ENCODE measurements around the gene CRYL1. TPM values are rescaled to one million over a fixed set of nuclear protein-coding genes. Genes with fewer than 3 reads are reported as not detected.

CRYL1 gene
- total and polyA plus RNA-seq, 2 donors, result 18.8 to 31.4 TPM

DNA sequence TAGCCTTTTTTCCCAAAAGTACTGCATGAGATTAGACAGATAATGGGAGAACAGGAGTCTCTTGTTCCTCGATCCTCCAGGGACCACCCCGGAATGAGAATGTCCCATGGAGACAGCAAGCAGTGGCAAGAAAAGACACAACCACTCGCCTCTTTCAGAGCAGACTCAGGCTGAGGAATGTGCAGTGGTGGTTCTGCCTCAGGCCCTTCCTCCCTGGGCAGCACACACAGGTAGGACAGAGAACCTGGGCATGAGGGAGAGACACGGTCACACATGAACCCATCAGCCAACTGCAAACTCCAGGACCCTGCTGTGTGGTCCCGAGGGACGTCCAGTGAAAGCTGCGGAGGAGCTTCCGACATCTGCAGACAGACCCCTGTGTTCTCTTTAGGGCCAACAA, 31.0 kb downstream of the CRYL1 start:
- no peak overlapping the region for H3K27ac ChIP-seq (ENCODE audit: low read depth)
- H3K4me3 ChIP-seq (ENCODE audit: low read depth, low read length), result no peak overlapping the region
- DNase-seq (ENCODE audit: extremely low spot score), result no peak
- no peaks in the 10 kb centered on the region for H3K4me1 ChIP-seq (ENCODE audit: insufficient read depth)
- H3K36me3 ChIP-seq (ENCODE audit: insufficient read depth), result no peaks in the 10 kb centered on the region
- WGBS, result 48% methylated on average over 8 of the region's 8 CpGs

DNA sequence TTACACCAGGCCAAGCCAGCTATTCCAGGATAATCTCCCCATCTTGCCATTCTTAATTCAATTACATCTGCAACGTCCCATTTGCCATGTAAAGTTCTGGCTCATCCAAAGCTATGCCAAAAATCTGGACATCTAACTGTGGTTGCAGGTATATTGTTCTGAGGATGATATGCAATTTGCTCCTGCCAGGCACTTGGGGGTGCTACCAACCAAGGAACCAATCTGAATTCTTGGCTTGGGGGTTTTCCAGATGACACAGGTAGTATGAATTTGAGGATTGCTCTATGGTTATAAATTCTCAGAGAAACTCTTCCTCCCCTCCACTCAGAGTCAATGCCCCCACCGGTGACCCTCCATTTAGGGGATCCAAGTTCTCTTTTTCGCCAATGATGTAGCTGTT, 33.0 kb downstream of the CRYL1 start:
- WGBS, result 58% methylated on average over 3 of the region's 3 CpGs
- no peaks in the 10 kb centered on the region for H3K4me1 ChIP-seq (ENCODE audit: insufficient read depth)
- DNase-seq (ENCODE audit: extremely low spot score), result no peak
- H3K27ac ChIP-seq (ENCODE audit: low read depth), result no peak overlapping the region
- no peak overlapping the region for H3K4me3 ChIP-seq (ENCODE audit: low read depth, low read length)
- no peaks in the 10 kb centered on the region for H3K36me3 ChIP-seq (ENCODE audit: insufficient read depth)

DNA sequence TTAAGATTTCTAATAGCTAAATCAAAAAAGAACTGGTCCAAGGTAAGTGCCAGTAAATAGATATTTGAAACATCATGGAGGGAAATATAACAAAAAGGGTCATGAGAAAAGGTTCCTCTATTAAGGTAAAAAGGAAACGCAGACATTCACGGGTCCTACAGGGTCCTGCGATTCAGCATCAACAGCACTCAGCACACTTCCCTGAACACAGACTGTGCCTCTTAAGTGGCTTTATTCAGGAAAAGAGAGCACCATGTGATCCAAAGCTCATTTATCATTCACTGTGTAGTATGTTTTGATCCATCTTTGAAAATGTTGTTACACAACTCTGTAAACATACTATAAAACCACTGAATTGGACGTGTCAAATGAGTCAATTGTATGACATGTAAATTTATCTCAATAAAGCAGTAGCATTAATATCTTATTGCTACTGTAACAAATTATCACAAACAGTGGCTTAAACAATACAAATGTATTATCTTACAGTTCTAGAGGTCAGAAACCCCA, 33.7 kb downstream of the CRYL1 start:
- DNase-seq (ENCODE audit: extremely low spot score), result no peak
- WGBS, result 63% methylated on average over 4 of the region's 4 CpGs
- no peaks in the 10 kb centered on the region for H3K36me3 ChIP-seq (ENCODE audit: insufficient read depth)
- H3K27ac ChIP-seq (ENCODE audit: low read depth), result no peak overlapping the region
- no peaks in the 10 kb centered on the region for H3K4me1 ChIP-seq (ENCODE audit: insufficient read depth)
- no peak overlapping the region for H3K4me3 ChIP-seq (ENCODE audit: low read depth, low read length)

DNA sequence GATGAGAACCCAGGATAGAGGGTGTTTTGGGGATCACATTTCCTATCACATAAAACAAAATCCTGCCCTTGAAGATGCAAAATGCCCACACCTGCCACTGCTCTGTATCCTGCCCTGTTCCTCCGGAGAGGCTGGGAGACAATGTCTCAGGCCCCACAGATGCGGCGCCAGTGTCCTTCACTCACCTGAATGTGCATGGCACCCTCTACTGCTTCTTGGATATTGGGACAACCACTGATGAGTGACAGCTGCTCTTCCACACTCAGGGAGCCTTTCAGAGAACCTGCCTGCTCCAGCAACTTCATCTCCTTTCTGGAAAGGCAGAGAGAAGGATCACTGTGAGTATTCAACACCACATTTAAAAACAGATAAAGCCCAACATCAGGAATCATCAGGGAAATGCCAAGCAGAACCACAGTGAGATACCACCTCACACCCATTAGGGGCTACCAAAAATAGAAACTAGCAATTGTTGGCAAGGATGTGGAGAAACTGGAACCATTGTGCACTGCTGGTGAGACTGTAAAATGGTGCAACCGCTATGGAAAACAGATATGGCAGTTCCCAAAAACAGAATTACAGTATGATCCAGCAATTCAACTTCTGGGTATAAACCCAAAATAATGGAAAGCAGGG, 36.4 kb downstream of the CRYL1 start:
- Histone ChIP-seq H3K27ac (ENCODE audit: low read depth) (no peak overlapping the region), H3K4me1 (ENCODE audit: insufficient read depth) (no peaks in the 10 kb centered on the region), H3K36me3 (ENCODE audit: insufficient read depth) (no peaks in the 10 kb centered on the region), H3K4me3 (ENCODE audit: low read depth, low read length) (no peak overlapping the region)
- no peak for DNase-seq (ENCODE audit: extremely low spot score)
- 46% methylated on average over 4 of the region's 4 CpGs for WGBS

DNA sequence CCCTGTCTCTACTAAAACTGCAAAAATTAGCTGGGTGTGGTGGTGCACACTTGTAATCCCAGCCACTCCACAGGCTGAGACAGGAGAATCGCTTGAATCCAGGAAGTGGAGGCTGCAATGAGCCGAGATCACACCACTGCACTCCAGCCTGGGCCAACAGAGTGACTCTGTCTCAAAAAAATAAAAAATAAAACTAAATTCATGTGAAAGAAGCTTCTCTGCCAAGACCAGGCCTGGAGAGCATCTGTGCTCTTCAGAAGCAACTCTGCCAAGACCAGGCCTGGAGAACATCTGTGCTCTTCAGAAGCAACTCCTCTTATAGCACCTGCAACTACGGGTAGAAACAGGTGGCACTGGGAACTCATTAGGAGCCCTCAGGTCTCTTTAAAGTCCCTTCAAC, 37.7 kb downstream of the CRYL1 start:
- DNase-seq (ENCODE audit: extremely low spot score), result no peak
- 78% methylated on average over 3 of the region's 3 CpGs for WGBS
- no peaks in the 10 kb centered on the region for H3K4me1 ChIP-seq (ENCODE audit: insufficient read depth)
- no peak overlapping the region for H3K4me3 ChIP-seq (ENCODE audit: low read depth, low read length)
- H3K27ac ChIP-seq (ENCODE audit: low read depth), result no peak overlapping the region
- no peaks in the 10 kb centered on the region for H3K36me3 ChIP-seq (ENCODE audit: insufficient read depth)

DNA sequence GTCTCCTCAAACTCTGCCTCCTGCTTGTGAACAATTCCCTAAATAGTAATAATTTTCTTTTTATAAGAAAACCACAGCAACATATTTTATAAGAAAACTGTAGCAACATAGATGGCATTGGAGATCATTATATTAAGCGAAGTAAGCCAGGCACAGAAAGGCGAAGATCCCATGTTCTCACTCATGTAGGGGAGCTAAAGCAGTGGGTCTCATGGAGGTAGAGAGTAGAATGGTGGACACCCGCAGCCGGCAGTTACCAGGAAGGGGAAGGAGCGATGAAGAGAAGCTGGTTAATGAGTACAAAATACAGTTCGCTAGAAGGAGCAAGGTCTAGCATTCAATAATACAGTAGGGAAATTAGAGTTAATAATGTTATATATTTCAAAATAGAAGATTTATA, 42.9 kb downstream of the CRYL1 start:
- Histone ChIP-seq H3K4me3 (ENCODE audit: low read depth, low read length) (no peak overlapping the region), H3K36me3 (ENCODE audit: insufficient read depth) (no peaks in the 10 kb centered on the region), H3K27ac (ENCODE audit: low read depth) (no peak overlapping the region), H3K4me1 (ENCODE audit: insufficient read depth) (no peaks in the 10 kb centered on the region)
- DNase-seq (ENCODE audit: extremely low spot score), result no peak
- WGBS, result 81% methylated on average over 6 of the region's 6 CpGs

DNA sequence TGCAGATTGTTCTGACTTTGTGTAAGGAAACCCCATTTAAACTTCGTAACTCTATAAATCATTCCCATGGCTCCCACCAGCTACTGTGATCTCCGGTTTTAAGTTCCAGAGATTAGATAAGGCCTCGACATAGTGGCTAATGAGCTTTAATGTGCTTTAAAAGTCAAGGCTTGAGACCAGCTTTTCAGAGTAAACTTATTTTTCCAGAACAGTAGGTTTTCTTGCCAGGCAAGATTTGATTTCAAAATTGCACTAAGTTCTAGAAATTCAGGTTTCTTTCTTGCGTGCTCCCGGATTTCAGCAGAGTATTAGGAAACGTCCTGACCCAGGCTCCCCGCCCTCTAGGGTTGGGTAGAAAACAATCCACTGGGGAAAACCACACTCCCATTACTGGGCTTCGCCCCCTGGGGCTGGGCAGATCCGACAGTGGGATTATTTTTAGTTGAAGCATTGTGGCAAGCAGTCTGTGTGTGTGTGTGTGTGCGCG, 43.3 kb downstream of the CRYL1 start:
- Histone ChIP-seq H3K4me3 (ENCODE audit: low read depth, low read length) (no peak overlapping the region), H3K4me1 (ENCODE audit: insufficient read depth) (no peaks in the 10 kb centered on the region), H3K36me3 (ENCODE audit: insufficient read depth) (no peaks in the 10 kb centered on the region), H3K27ac (ENCODE audit: low read depth) (no peak overlapping the region)
- DNase-seq (ENCODE audit: extremely low spot score), result no peak
- 58% methylated on average over 11 of the region's 11 CpGs for WGBS

DNA sequence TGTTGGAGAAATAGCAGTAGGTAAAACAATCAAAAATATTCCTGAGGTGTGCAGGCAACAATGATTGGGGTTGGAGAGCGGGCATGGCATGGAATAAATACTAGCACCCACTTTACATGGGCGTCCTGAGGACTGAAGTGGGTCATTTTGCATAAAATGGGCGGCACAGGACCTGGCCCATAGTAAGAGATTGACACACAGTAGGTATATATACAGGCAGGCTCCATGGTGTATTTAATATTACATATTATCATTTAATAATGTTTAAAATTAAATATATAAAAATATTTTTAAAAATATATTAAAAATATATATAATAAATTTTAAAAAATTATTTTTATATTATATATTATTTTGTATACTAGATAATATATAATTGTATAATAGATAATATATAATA, 48.3 kb downstream of the CRYL1 start:
- no peak for DNase-seq (ENCODE audit: extremely low spot score)
- no peak overlapping the region for H3K4me3 ChIP-seq (ENCODE audit: low read depth, low read length)
- 79% methylated on average over 3 of the region's 3 CpGs for WGBS
- no peak overlapping the region for H3K27ac ChIP-seq (ENCODE audit: low read depth)
- H3K36me3 ChIP-seq (ENCODE audit: insufficient read depth), result no peaks in the 10 kb centered on the region
- H3K4me1 ChIP-seq (ENCODE audit: insufficient read depth), result no peaks in the 10 kb centered on the region

DNA sequence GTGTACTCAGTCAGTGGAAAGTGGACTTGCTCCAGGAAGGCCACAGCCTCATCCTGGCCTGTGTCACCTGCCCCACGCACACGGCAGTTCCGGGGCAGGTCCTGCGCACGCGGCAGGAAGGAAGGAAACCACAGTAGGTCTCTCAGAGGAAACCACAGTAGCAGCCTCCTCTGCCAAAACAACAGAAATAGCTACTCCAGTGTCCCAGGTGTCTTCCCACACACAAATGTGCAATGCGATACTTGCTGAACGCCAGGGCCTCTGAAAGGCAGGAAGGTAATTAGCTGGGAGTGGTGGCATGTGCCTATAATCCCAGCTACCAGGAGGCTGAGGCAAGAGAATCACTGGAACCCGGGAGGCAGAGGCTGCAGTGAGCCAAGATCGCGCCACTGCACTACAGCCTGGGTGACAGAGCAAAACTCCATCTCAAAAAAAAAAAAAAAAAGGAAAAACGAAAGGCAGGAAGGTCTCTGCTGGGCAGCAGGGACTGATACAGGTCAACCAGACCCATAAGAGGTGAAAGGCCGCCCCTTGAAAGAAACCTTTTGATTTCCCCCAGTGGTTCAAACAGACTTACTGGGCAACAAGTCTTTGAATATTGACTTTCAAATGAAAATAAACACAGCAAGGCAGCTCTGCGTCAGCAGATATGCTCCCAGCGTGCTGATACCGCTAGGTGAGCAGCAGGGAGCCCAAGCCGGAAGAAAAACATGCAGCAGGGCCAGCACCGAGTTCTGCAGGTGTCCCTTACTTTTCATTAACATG, 49.5 kb downstream of the CRYL1 start:
- Histone ChIP-seq H3K4me1 (ENCODE audit: insufficient read depth) (no peaks in the 10 kb centered on the region), H3K4me3 (ENCODE audit: low read depth, low read length) (no peak overlapping the region), H3K36me3 (ENCODE audit: insufficient read depth) (no peaks in the 10 kb centered on the region), H3K27ac (ENCODE audit: low read depth) (no peak overlapping the region)
- 78% methylated on average over 18 of the region's 18 CpGs for WGBS
- DNase-seq (ENCODE audit: extremely low spot score), result no peak

DNA sequence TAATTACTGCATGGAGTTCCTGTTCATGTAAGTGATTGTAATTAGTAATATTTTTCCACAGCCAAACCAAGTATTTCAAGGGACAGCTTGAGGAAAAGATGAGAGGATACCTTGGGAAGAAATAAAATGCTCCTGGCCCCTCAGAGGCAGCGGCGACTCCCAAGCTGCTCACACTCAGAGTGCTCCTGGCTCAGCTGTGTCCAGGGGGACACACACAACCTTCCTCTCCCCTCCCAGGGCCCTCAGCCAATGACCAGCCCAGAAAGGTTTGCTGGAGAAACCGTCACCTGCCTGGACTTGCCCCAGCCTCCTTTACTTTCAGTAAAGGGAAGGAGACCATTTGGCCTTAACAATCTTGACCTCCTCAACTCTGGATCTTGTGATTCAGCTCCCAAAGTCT, 51.1 kb downstream of the CRYL1 start:
- DNase-seq (ENCODE audit: extremely low spot score), result no peak
- Histone ChIP-seq H3K36me3 (ENCODE audit: insufficient read depth) (no peaks in the 10 kb centered on the region), H3K4me1 (ENCODE audit: insufficient read depth) (no peaks in the 10 kb centered on the region), H3K27ac (ENCODE audit: low read depth) (no peak overlapping the region), H3K4me3 (ENCODE audit: low read depth, low read length) (no peak overlapping the region)
- WGBS, result 91% methylated on average over 3 of the region's 3 CpGs

DNA sequence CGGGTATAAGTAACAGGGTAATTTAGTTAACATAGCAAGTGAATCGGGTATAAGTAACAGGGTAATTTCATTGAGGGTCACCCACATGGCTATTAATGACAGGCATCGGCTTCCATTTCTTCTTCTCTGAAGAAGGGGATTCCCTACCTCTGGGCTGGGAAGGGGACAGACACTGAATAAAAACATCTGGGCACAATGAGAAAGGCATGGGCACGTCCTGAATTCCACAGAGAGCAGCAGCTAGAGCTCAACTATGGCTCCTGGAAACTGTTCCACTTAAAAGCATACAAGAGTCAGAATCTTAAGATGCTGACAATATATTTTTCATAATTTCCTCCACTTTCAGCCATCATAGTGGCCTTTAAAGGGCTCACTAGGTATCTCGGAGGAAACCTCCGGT, 51.8 kb downstream of the CRYL1 start:
- Histone ChIP-seq H3K4me1 (ENCODE audit: insufficient read depth) (no peaks in the 10 kb centered on the region), H3K27ac (ENCODE audit: low read depth) (no peak overlapping the region), H3K4me3 (ENCODE audit: low read depth, low read length) (no peak overlapping the region), H3K36me3 (ENCODE audit: insufficient read depth) (no peaks in the 10 kb centered on the region)
- 92% methylated on average over 6 of the region's 6 CpGs for WGBS
- DNase-seq (ENCODE audit: extremely low spot score), result no peak

DNA sequence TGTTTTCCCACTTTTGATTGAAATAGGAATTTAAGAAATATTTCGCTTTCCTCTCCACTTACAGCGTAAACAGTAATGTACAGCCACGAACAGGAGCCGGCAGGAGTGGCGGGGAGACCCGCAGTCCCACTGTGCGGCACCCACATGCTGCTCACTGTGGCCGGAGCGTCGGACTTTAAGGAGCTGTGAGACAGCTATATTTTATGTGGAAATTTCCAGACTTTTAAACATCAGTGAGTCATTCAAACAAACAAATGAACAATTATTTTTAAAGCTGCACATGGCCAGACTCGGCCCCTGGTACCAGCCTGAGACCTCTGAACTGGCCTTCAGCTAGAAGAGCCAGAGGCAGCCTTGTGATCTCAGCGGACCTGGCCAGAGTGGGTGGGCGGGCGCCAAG, 52.5 kb downstream of the CRYL1 start:
- H3K4me1 ChIP-seq (ENCODE audit: insufficient read depth), result no peaks in the 10 kb centered on the region
- H3K27ac ChIP-seq (ENCODE audit: low read depth), result no peak overlapping the region
- DNase-seq (ENCODE audit: extremely low spot score), result no peak
- H3K4me3 ChIP-seq (ENCODE audit: low read depth, low read length), result no peak overlapping the region
- 91% methylated on average over 14 of the region's 14 CpGs for WGBS
- no peaks in the 10 kb centered on the region for H3K36me3 ChIP-seq (ENCODE audit: insufficient read depth)

DNA sequence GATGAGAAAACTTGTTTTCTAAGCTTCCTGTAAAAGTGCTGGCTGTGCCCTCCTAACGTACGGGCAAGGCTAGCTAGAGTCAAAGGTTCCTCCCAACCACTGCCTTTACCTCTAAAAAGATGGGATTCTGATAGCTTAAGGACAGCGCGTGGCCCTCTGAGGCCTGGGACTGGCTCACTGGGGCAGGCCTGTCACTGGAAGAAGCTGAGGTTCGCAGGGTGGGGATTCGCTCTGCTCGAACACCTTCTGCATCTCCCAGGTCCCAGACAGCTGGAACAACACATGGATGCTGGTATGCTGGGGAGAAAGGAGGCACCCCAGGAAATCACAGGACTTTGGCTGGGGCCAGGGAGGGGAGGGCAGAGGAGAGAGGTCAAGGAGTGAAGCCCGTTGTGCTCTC, 53.1 kb downstream of the CRYL1 start:
- H3K36me3 ChIP-seq (ENCODE audit: insufficient read depth), result no peaks in the 10 kb centered on the region
- H3K4me3 ChIP-seq (ENCODE audit: low read depth, low read length), result no peak overlapping the region
- no peak for DNase-seq (ENCODE audit: extremely low spot score)
- WGBS, result 93% methylated on average over 8 of the region's 8 CpGs
- H3K27ac ChIP-seq (ENCODE audit: low read depth), result no peak overlapping the region
- H3K4me1 ChIP-seq (ENCODE audit: insufficient read depth), result no peaks in the 10 kb centered on the region

DNA sequence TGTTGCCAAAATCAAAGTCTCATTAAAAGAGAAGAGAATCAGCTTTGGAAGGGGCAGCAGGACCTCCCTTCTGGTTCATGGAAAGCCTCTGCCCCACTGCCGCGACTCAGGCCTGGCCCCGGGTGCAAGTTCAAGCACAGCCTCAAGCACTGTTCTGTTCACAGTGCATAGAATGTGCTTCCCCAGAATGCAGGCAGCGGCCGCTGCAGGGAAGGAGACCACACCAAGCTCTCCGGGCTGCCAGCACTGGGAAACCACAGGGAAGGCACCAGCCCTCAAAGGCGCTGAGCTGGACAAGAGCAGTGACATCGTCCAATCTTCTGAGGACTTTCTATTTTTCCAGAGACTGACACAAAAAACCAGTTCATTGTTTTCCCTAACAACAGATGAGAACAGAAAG, 55.5 kb downstream of the CRYL1 start:
- H3K27ac ChIP-seq (ENCODE audit: low read depth), result no peak overlapping the region
- 93% methylated on average over 8 of the region's 8 CpGs for WGBS
- no peaks in the 10 kb centered on the region for H3K4me1 ChIP-seq (ENCODE audit: insufficient read depth)
- DNase-seq (ENCODE audit: extremely low spot score), result no peak
- H3K4me3 ChIP-seq (ENCODE audit: low read depth, low read length), result no peak overlapping the region
- no peaks in the 10 kb centered on the region for H3K36me3 ChIP-seq (ENCODE audit: insufficient read depth)
